Muscle of arm (tissue), 14 donors: Measurements from ENCODE around the gene JADE2. TPM values are rescaled to one million over a fixed set of nuclear protein-coding genes. Genes with fewer than 3 reads are reported as not detected.
"Not testable (repeated sequence)": the region's sequence is repeated elsewhere in the genome, so short reads cannot be mapped to it uniquely, and the experiment has no call there.

Experiments used
- DNase-seq: peaks from one replicate; pipeline ENCODE4 v3.0.0-alpha.2; 2013
- long read RNA-seq, 11 donors: transcript quantifications; one replicate each; lab custom pipeline, GENCODE V29; 2026
- polyA plus RNA-seq, 12 donors: library from polyadenylated mRNA; unstranded; fragments of 120-200 nt; gene quantifications; one replicate each; pipeline ENCODE4 v1.2.1, GENCODE V29; 2013; ENCODE audit not compliant: insufficient read length in 12 of 12

JADE2 gene
- polyA plus RNA-seq, result 10 to 100 TPM in 1 of 12 donors, 1 to 10 TPM in 4, under 1 TPM in 6, not detected in 1; 0.53 to 15.4 (median 0.92) TPM
- long read RNA-seq, donor 1, partial matches to known transcripts, result 48 of 48 reads
- long read RNA-seq, donor 1, other reads (novel, unspliced or antisense), result 0 of 48 reads
- long read RNA-seq, donor 2, result 0 reads
- long read RNA-seq, donor 3, result 0 reads
- long read RNA-seq, donor 4, result 0 reads
- long read RNA-seq, donor 5, result 0 reads
- long read RNA-seq, donor 6, result 0 reads
- long read RNA-seq, donor 7, result 0 reads
- long read RNA-seq, donor 8, result 0 reads
- long read RNA-seq, donor 9, result 0 reads
- long read RNA-seq, donor 10, result 0 reads
- long read RNA-seq, donor 11, result 0 reads

DNA sequence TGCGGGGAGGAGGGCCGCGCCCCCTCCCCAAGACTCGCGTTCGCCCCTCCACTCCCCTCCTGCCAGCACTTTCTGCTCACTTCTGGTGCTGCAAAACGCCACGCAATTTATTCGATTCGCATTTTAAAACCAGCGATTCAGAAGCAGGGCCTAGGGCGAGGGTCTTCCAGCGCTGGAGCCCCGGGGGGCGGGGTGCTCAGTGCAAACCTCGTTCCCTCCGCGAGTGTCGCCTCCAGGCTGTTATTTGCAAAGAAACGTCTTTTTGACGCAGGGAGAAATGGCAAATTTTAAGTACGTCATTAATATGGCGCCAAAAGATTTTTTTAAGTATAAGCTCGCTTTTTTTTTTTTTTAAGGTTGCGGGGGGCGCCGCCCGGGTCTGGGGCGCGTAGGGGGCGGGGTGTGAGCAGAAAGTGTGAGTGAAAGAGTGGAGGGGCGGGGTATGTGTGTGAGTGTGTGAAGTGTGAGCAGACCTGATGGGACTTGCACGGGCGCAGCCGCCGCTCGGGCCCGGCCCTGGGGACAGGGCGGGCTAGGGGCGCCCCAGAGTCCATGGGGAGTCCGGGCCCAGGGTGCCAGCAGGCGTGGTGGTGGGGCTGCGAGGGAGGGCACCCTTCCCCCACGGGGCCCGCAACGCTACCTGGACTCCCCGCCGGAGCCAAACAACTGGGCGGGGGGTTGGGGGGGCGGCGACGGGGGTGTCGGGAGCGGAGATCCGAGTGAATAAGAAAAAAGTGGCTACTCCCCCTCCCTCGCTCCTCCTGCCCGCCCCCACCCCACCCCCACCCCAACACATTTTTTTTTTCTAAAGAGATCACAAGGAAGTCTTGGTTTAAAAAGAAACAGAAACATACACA is at the start of gene JADE2:
TSS of gene JADE2 (plus strand) at position 845 of the 857 bp plus-strand sequence. CDS start 10,188 bp downstream, outside the sequence.
- DNase-seq, result peak; percentile 63

DNA sequence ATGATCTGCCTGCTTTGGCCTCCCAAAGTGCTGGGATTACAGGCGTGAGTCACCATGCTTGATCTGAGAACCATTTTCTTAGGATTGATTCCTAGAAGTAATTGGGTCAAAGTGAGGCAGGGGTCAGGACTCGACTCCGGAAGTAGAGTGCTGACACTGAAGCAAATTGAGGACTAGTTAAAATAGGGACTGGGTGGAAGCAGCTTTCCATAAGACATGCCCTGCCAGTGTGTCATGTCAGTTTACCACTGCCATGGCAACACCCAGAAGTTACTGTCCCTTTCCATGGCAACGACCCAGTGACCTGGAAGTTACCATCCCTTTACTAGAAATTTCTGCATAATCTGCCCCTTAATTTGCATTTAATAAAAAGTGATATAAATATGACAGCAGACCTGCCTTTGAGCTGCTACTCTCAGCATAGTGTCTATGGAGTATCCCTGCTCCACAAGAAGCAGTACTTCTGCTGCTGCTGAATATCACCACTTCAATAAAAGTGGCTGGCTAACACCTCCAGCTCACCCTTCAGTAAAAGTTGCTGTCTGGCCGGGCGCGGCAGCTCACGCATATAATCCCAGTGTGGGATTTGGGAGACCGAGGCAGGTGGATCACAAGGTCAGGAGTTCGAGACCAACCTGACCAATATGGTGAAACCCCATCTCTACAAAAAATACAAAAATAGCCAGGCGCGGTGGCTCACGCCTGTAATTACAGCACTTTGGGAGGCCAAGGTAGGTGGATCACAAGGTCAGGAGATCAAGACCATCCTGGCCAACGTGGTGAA is 47.8 kb upstream of the JADE2 start:
- DNase-seq, result no peak

DNA sequence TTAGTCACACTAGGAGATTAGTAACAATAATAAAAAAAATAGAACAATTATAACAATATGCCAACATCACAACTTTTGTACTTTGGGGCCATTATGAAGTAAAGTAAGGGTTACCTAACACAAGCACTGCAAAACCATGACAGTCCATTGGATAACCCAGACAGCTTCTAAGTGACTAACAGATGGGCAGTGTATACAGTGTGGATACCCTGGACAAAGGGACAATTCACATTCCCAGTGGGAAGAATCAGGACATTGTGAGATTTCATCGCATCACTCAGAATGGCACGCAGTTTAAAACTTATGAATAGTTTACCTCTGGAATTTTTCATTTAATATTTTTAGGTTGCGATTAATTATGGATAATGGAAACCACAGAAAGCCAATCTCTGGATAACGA is 45.6 kb upstream of the JADE2 start:
- no peak for DNase-seq

DNA sequence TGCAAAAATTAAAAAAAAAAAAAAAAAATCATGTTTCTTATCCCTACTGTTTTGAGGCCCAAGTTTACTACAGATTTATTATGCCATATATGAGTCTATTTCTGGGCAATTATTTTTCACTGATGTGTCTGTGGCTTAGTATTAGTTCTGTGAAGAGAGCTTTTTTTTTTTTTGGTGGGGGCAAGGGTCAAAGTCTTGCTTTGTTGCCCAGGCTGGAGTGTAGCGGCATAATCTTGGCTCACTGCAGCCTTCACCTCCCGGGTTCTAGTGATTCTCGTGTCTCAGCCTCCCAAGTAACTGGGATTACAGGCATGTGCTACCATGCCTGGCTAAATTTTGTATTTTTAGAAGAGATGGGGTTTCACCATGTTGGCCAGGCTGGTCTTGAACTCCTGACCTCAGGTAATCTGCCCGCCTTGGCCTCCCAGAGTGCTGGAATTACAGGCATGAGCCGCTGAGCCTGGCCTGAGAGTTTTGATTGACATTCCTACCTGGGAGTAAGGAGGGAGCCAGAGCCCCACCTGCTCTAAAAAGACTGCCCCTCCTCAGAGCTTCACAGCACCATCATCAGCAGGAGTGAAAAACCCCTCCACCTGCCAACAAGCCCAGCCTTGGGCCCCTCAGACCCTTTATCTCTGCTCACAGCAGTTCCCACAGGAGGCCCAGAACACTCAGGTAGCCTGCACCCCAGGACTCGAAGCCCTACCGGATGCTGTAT is 36.1 kb upstream of the JADE2 start:
- no peak for DNase-seq

DNA sequence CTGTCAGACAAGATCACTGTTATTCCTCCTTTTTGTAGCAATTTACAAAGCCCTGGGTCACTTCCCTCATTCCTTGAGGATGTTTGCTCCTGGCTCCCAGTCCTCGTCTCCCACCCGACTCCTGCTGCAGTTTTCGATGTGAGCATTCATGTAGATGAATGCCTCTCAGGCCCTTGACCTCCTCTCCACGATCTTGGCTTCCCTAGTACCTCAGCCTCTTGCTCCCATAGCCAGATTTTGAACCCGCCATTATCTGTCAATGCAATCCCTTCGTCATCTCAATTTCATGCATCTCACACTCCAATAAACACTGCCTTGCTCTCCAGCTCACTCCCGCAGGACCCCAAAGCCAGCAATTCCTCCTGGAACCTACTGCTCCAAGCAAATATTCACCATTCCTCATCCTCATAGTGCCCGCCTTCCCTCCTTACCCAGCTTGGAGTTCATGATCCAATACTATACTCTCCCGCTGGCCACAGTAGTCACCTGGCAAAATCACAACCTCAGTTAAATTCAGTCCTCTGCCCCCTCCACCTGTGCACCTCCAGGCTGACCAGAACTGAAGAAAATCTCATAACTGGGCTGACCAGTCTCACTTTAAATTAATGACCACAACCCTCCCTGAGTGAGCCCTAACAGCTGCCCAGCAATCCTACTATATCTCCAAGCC is 35.1 kb upstream of the JADE2 start:
- DNase-seq, result no peak

DNA sequence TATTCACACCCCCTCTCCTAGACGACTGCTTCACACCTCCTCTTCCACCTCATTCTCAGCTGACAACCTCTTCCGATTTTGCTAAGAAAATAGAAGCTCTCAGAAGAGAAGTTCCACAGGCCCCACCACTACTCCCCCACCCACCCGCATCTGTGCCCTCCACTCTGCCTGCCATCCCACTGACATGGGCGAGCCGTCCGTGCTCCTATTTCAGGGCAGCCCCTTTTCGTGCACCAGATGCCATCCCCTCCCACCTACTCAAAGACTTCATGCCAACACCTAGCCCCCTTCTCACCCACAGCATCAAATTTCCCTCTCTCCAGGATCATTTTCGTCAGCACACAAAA is 34.6 kb upstream of the JADE2 start:
- no peak for DNase-seq

DNA sequence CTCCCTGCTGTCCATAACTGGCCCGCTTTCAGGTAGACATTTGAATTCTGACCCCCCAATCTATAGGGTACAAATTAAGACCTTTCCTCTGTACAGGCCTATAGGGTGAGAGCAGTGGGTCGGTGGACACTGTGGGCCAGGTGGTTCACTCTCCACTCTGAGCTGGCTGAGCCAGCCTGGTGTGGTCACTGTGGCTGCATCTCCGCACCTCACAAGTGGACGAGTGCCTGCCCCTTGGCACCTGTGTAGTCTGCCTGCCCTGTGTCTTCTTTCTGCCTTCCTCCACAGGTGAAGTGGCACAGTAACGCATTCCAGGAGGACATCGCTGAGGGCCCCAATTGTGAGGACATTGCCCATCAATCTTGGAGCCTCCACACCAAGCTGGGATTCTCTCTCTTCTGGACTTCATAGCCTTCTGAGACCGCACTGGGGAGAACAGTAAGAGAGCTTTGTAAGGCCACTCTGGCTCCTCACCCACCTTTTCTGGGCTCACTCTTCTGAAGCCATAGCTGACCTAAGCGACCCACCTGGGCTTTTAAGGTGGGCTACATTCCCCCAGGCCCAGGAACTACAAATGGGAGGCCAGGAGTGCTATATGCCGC is 33.5 kb upstream of the JADE2 start:
- no peak for DNase-seq

DNA sequence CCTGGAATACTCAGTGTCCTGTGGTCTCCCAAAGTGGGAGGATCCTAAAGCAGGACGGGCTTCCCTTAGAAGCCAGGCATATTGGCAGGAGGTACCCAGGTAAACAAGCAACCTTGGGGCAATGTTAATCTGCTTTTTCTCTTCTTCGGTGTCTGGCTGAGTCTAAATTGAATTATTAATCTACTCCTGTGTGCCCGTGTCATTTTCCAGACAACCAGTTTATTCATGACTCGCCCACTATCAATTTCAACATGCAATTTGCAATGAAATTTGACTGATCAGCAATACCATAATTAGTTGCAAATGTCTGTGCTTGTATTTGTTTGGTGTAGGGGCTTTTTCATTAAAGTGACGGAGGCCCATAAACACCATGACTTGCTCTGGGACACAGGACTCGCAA is 32.9 kb upstream of the JADE2 start:
- DNase-seq, result no peak

DNA sequence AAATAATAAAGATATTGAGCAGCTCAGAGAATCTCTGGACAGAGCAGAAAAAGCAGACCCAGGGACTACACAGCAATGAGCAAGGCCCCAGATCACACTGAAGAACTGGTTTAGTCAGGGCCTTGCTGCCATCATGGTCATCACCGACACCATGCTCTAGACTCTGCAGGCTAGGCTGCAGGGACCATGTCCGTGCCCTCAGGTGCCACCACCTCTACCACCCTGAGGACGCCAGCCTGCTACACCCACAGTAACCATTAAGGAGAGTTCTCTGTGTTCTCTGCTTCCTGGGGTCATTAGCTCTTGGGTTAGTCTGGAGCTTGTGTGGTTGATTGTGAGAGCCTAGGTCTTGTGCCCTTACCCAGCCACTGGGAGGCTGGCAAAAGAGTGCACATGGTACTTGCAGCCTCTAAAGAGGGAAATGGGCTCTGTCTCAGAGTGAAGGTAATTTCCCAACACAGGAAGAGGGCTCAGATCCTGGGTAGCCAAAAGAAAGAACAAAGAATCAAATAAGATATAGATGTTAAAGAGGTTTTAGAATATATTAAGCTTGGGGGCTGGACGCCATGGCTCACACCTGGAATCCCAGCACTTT is 31.9 kb upstream of the JADE2 start:
- no peak for DNase-seq

DNA sequence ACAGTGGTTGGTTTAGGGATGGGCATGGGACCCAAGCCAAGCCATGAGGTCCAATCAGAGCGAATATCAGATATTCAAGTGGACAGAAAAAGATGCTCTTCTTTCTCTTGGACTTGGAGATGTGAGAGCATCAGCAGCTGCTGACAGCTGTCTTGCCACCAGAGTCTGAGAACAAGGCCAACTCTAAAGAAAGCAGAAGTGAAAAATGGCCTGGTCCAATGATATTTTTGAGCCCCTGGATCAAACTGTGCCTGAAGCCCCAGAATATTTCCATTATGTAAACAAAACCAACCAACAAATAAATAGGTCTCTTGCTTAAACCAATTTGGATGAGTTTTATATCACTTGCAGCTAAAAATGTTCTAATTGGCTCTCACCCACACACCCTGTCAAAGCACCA is 30.7 kb upstream of the JADE2 start:
- no peak for DNase-seq

DNA sequence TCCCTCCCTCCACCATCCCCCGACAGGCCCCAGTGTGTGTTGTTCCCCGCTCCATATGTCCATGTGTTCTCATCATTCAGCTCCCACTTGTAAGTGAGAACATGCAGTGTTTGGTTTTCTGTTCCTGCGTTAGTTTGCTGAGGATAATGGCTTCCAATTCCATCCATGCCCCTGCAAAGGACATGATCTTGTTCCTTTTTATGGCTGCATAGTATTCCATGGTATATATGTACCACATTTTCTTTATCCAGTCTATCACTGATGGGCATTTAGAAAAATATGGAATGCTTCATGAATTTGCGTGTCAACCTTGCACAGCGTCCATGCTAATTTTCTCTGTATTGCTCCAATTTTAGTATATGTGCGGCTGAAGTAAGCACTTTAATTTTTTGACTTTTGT is 25.6 kb upstream of the JADE2 start:
- not testable (repeated sequence) for DNase-seq

DNA sequence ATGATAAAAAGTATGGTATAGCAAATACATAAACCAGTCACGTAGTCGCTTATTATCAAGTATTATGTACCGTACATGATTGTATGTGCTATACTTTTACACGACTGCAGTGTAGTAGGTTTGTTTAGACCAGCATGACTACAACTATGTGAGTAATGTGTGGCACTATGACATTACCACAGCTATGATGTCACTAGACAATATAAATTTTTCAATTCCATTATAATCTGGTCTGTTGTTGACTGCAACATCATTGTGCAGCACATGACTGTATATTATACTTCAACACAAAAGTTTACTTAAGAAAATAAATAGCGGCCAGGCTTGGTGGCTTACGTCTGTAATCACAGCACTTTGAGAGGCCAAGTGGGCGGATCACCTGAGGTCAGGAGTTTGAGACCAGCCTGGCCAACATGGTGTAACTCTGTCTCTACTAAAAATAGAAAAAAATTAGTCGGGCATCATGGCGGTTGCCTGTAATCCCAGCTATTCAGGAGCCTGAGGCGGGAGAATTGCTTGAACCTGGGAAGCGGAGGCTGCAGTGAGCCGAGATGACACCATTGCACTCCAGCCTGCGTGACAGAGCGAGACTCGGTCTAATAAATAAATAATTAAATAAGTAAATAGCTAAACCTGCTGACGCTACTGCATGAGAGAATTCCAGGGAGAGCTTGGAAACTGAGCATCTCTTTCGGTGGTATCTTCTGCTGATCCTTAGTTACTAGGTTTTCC is 24.6 kb upstream of the JADE2 start:
- no peak for DNase-seq

DNA sequence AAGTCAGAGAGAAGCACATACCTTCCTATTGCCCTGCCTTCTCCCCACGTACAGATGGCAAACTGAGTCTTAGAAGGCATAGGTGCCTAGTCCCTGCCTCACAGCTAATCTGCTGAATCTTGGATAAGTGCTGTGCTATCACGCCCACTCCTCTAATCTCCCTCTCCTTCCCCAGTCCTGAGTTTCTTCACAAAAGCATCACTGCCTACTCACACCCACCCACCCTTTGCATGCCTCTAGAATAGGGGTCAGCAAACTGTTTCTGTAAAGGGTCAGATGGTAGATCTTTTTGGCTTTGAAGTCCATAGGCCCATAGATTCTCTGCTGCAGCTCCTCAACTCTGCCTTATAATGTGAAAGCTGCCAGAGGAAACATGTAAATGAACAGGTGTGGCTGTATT is 23.2 kb upstream of the JADE2 start:
- no peak for DNase-seq

DNA sequence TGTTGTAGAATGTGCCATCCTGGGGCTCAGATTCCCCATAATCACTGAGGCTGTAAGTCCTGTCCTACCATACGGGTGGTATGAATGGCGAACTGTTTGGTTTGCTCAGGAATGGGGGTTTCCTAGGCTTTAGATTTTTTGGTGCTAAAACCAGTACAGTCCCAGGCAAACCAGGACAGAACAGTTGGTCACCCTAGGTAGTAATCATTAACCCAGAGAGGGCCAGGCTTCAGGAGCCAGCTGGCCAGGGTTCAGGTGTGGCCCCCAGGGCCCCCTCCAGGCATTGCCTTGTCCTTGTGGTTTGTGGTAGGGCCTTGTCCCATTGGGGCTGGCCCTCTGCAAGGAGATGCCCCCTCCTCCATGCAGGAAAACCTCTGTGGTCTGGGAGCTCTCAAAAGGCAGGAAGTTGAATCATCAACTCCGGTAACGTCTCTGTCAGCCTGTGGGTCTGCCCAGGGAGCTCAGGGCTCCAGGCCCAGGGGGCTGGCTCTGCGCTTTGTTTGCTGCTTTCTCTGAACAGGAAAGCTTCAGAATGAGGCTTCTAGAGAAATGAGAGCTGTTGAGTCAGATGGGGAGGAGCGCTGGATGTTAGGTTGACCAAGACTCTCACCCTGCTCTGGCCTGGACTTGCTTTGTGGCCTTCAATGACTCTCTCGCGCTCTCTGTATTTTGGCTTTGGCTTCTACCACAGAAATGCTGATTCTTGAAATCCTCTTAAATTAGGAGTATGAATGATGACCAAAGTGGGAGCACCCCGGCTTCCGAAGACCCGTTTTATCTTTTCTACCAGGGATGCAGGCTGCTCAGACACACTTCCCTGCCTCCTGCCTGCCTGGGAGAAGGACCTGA is 22.2 kb upstream of the JADE2 start:
- DNase-seq, result no peak

DNA sequence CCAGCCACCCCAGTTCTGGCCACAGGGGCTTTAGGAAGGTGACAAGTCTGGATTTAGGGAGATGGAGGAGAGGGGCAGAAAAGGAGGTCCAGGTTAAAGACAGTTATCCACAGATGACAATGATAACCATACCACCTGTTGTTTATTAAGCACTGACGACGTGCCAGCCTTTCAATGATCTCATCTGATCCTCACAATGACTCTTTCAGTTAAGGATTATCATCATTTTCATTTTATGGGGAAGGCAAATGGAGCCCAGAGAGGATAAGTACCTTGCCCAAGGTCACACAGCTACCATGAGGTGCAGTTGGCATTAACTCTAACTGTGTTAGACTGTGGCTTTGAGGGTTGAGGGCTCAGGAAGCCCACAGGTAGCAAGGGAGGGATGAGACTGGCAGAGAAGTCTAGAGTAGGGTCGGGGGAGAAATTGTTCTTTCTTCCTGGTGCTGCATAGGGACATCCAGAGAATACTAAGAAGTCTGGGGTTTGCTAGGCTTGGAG is 21.5 kb upstream of the JADE2 start:
- no peak for DNase-seq

DNA sequence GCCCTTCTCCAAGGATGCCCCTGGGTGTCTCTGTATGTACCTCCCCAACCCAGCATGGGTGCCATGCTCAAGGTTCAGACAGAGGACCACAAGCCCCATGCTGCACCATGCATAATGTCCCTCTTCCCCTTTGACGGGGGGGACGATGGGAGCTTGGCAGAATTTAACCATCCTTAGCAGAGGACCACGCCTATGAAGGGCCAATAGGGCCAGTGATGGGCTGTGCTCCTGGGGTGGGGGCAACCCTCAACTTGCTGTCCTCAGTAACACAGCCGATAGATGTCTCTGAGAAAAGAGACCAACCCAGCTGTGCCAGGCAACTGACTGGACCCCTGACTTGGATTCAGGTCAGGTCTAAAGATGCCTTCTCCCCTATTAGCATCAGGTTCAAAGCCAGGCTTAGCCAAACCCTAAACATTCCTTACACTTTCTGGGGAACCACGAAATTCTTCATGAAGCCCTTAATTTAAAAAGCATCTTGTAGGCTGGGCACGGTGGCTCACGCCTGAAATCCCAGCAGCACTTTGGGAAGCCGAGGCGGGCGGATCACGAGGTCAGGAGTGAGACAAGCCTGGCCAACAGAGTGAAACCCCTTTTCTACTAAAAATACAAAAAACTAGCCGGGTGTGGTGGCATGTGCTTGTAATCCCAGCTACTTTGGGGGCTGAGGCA is 20.7 kb upstream of the JADE2 start:
- no peak for DNase-seq
